ENCODE data around the gene PARL.
A peak's percentile ranks its signal among the peaks of the same experiment; 100 is the strongest.
"Not testable (repeated sequence)": the region's sequence is repeated elsewhere in the genome, so short reads cannot be mapped to it uniquely, and the experiment has no call there.

PARL gene

DNA sequence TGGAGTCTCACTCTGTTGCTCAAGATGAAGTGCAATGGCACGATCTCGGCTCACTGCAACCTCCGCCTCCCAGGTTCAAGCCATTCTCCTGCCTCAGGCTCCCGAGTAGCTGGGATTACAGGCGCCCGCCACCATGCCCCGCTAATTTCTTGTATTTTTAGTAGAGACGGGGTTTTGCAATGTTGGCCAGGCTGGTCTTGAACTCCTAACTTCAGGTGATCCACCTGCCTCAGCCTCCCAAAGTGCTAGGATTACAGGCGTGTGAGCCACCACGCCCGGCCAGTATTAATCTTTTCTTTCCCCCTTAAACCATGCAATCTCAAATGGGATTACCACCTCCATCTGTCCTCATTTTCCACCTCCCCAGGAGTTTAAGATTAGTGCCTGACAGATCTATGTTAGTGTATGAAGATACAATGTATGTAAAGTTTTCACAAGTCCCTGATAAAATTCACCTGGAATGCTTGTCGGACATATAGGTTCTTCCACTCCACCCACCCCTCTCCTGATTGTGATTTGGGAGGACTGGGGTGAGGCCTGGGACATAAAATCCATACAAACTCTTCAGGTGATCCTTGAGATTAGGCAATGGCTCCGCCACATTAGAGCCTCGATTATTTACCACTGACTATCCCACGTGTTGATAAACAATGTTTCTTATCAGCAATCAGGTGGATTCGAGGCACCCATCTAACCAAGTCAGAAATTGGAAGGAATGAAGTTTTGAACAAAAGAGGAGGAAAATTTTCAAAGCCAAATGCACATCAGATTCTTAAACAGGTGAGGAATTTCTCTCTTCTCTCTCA is 1.2 kb downstream of the PARL start:
- no peaks in the 10 kb centered on the region for H3K9me3 ChIP-seq (ENCODE audit: insufficient read depth, low read depth, low read length)
- no peak overlapping the region for H3K27ac ChIP-seq (ENCODE audit: low read depth, low read length)
- peak overlapping the region; percentile 92 for H3K4me3 ChIP-seq (ENCODE audit: low read length)
- no peaks in the 10 kb centered on the region for H3K27me3 ChIP-seq (ENCODE audit: insufficient read depth, low read length)
- 74% methylated on average over 15 of the region's 16 CpGs for WGBS
- H3K4me1 ChIP-seq (ENCODE audit: insufficient read depth, low read length) = peaks cover 16% of the 10 kb centered on the region
- H3K9ac ChIP-seq (ENCODE audit: low read depth, low read length) = peak overlapping the region; percentile 86
- no peaks in the 10 kb centered on the region for H3K36me3 ChIP-seq (ENCODE audit: insufficient read depth, low read length)

DNA sequence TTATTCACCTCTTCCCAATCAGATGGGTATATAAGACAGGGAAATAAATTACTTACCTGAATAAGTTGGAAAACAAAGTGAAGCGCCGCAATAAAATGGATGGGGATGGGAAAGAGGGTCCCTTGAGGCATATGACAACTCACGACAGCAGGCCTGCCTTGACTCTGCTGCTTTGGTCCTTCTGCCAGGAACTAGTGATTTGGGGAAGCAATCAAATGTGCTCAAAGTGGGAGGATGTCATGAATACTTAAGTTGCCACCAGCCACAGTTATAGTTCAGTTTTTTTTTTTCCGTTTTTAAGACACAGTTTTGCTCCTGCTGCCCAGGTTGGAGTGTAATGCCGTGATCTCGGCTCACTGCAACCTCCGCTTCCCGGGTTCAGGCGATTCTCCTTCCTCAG is 4.6 kb downstream of the PARL start:
- Histone ChIP-seq H3K27ac (ENCODE audit: low read depth, low read length) (no peak overlapping the region), H3K9me3 (ENCODE audit: insufficient read depth, low read depth, low read length) (no peaks in the 10 kb centered on the region), H3K4me3 (ENCODE audit: low read length) (no peak overlapping the region), H3K4me1 (ENCODE audit: insufficient read depth, low read length) (peaks cover 16% of the 10 kb centered on the region), H3K36me3 (ENCODE audit: insufficient read depth, low read length) (peaks cover 10% of the 10 kb centered on the region; the same call in 1 of the 2 replicates), H3K27me3 (ENCODE audit: insufficient read depth, low read length) (no peaks in the 10 kb centered on the region), H3K9ac (ENCODE audit: low read depth, low read length) (no peak overlapping the region)
- WGBS = 95% methylated on average over 9 of the region's 9 CpGs

DNA sequence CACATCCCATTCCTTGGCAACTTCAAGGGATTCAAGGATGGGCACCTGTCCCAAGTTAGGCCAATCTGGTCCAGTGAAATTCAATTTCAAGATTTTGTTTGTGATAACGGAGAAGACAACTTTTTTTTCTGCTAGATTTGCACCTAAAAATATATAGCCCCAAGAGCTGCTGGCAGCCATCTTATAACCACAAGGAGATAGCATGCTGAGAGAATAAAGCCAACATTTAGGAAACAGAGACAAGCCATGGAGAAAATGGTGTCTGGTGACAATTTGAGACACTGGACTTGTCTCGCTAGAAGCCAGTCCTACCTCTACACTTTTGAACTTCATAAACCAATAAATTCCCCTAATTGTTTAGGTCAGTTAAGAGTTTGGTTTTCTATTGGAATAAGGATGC is 5.4 kb downstream of the PARL start:
- no peak overlapping the region for H3K9ac ChIP-seq (ENCODE audit: low read depth, low read length)
- peaks cover 10% of the 10 kb centered on the region; the same call in 1 of the 2 replicates for H3K36me3 ChIP-seq (ENCODE audit: insufficient read depth, low read length)
- H3K27ac ChIP-seq (ENCODE audit: low read depth, low read length) = no peak overlapping the region
- H3K4me3 ChIP-seq (ENCODE audit: low read length) = no peak overlapping the region
- WGBS = 92% methylated on average over 1 of the region's 2 CpGs
- H3K9me3 ChIP-seq (ENCODE audit: insufficient read depth, low read depth, low read length) = no peaks in the 10 kb centered on the region
- no peaks in the 10 kb centered on the region for H3K27me3 ChIP-seq (ENCODE audit: insufficient read depth, low read length)
- peaks cover 16% of the 10 kb centered on the region for H3K4me1 ChIP-seq (ENCODE audit: insufficient read depth, low read length)

DNA sequence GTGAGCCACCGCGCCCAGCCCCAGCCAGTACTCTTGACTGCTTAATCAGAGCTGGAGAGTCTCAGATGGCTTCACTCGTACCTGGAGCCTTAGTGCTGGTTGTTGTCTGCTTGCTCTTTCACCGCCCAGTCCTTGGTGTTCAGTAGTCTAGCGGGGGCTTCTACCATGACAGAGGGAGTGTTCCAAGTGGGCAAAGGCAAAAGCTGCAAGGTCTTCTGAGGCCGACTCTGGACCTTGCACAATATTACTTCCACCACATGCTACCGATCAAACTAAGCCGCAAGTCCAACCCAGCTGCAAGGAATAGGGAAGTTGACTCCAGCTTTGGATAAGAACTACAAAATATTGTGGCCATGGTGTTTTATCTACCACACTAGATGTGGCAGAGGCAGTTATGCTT is 6.6 kb downstream of the PARL start:
- 98% methylated on average over 8 of the region's 8 CpGs for WGBS
- Histone ChIP-seq H3K4me1 (ENCODE audit: insufficient read depth, low read length) (peaks cover 12% of the 10 kb centered on the region), H3K27me3 (ENCODE audit: insufficient read depth, low read length) (no peaks in the 10 kb centered on the region), H3K36me3 (ENCODE audit: insufficient read depth, low read length) (peaks cover 10% of the 10 kb centered on the region; the same call in 1 of the 2 replicates), H3K9me3 (ENCODE audit: insufficient read depth, low read depth, low read length) (no peaks in the 10 kb centered on the region), H3K9ac (ENCODE audit: low read depth, low read length) (no peak overlapping the region), H3K27ac (ENCODE audit: low read depth, low read length) (no peak overlapping the region), H3K4me3 (ENCODE audit: low read length) (no peak overlapping the region)

DNA sequence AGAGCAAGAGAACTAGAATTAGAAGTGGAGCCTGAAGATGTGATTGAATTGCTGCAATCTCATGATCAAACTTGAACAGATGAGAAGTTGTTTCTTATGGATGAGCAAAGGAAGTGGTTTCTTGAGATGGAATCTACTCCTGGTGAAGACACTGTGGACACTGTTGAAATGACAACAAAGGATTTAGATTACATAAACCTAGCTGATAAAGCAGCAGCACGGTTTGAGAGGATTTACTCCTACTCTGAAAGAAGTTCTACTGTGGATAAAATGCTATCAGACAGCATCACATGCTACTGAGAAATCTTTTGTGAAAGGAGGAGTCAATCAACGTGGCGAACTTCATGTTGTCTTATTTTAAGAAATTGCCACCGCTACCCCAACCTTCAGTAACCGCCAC is 7.5 kb downstream of the PARL start:
- not testable (repeated sequence) for H3K27ac ChIP-seq (ENCODE audit: low read depth, low read length); H3K36me3 ChIP-seq (ENCODE audit: insufficient read depth, low read length); H3K4me1 ChIP-seq (ENCODE audit: insufficient read depth, low read length); H3K9ac ChIP-seq (ENCODE audit: low read depth, low read length); H3K27me3 ChIP-seq (ENCODE audit: insufficient read depth, low read length); H3K9me3 ChIP-seq (ENCODE audit: insufficient read depth, low read depth, low read length); H3K4me3 ChIP-seq (ENCODE audit: low read length)
- 87% methylated on average over 5 of the region's 5 CpGs for WGBS

DNA sequence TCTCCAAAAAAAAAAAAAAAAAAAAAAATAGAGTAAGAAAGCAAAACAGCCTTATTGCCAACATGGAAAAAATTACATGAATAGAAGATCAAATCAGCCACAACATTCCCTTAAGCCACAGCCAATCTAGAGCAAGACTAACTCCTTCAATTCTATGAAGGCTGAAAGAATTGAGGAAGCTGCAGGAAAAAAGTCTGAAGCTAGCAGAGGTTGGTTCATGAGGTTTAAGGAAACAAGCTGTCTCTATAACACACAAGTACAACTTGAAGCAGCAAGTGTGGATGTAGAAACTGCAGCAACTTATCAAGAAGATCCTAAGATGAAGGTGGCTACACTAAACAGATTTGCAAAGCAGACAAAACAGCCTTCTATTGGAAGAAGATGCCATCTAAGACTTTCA is 9.3 kb downstream of the PARL start:
- Histone ChIP-seq H3K9me3 (ENCODE audit: insufficient read depth, low read depth, low read length) (no peaks in the 10 kb centered on the region), H3K4me3 (ENCODE audit: low read length) (no peak overlapping the region), H3K36me3 (ENCODE audit: insufficient read depth, low read length) (peaks cover 10% of the 10 kb centered on the region; the same call in 1 of the 2 replicates), H3K27me3 (ENCODE audit: insufficient read depth, low read length) (no peaks in the 10 kb centered on the region), H3K27ac (ENCODE audit: low read depth, low read length) (no peak overlapping the region), H3K4me1 (ENCODE audit: insufficient read depth, low read length) (peaks cover 7% of the 10 kb centered on the region; the same call in 1 of the 2 replicates), H3K9ac (ENCODE audit: low read depth, low read length) (no peak overlapping the region)

DNA sequence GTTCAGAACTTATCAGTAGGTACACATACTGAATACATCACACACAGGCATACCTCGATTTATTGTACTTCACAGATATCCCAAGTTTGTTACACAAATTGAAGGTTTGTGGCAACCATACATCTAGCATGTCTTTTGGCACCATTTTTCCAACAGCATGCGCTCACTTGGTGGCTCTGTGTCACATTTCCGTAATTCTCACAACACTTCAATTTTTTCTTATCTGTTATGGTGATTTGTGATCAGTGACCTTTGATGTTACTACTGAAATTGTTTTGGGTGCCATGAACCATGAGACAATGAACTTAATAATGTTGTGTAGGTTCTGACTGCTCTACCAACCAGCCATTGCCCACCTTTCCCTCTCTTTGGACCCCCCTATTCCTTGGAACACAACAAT is 10.8 kb downstream of the PARL start:
- Histone ChIP-seq H3K9ac (ENCODE audit: low read depth, low read length) (no peak overlapping the region), H3K4me3 (ENCODE audit: low read length) (no peak overlapping the region), H3K27ac (ENCODE audit: low read depth, low read length) (no peak overlapping the region), H3K9me3 (ENCODE audit: insufficient read depth, low read depth, low read length) (no peaks in the 10 kb centered on the region), H3K36me3 (ENCODE audit: insufficient read depth, low read length) (peaks cover 10% of the 10 kb centered on the region; the same call in 1 of the 2 replicates), H3K4me1 (ENCODE audit: insufficient read depth, low read length) (peaks cover 2% of the 10 kb centered on the region; the same call in 1 of the 2 replicates), H3K27me3 (ENCODE audit: insufficient read depth, low read length) (no peaks in the 10 kb centered on the region)
- 96% methylated on average over 3 of the region's 3 CpGs for WGBS

DNA sequence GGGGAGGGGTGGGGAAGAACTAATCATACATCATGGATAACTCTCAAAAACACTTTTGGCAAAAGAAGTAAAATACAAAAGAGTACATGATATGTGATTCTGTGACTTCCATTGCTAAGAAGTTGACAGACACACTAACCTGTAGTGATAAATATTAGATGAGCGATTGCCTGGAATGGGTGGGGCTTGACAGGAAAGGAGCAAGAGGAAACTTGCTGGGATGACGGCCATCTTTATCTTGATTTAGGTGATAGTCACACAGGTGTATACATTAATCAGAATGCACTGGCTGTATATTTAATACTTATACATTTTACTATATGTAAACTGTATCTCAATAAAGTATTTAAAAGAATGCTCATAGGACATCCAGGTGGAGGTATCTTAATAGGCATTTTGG is 13.1 kb downstream of the PARL start:
- 98% methylated on average over 2 of the region's 2 CpGs for WGBS
- Histone ChIP-seq H3K27me3 (ENCODE audit: insufficient read depth, low read length) (no peaks in the 10 kb centered on the region), H3K9me3 (ENCODE audit: insufficient read depth, low read depth, low read length) (no peaks in the 10 kb centered on the region), H3K27ac (ENCODE audit: low read depth, low read length) (no peak overlapping the region), H3K9ac (ENCODE audit: low read depth, low read length) (no peak overlapping the region), H3K36me3 (ENCODE audit: insufficient read depth, low read length) (peaks cover 12% of the 10 kb centered on the region), H3K4me1 (ENCODE audit: insufficient read depth, low read length) (no peaks in the 10 kb centered on the region), H3K4me3 (ENCODE audit: low read length) (no peak overlapping the region)

DNA sequence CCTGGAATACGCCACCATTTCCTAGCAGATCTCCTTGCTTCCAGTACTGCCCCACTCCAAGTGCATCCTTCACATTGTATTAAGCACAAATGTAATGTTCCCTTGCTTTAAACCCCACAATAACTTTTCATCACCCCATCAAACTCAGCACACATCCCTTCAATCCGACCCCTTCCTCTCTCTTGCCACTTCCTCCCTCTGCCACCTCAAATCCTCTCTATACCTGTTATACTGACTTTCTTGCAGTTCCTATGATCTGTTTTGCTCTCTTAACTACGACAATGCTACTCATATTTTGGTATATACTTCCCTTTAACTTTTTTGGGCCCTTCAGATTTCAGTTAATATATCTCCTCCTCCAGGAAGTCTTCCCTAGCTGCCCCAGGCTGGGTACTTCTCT is 14.1 kb downstream of the PARL start:
- 92% methylated on average over 3 of the region's 3 CpGs for WGBS
- Histone ChIP-seq H3K4me3 (ENCODE audit: low read length) (no peak overlapping the region), H3K9ac (ENCODE audit: low read depth, low read length) (no peak overlapping the region), H3K4me1 (ENCODE audit: insufficient read depth, low read length) (no peaks in the 10 kb centered on the region), H3K36me3 (ENCODE audit: insufficient read depth, low read length) (peaks cover 22% of the 10 kb centered on the region), H3K27ac (ENCODE audit: low read depth, low read length) (no peak overlapping the region), H3K9me3 (ENCODE audit: insufficient read depth, low read depth, low read length) (0 out of 2 replicates have a peak, but pooled peaks cover 2% of the 10 kb centered on the region), H3K27me3 (ENCODE audit: insufficient read depth, low read length) (no peaks in the 10 kb centered on the region)

DNA sequence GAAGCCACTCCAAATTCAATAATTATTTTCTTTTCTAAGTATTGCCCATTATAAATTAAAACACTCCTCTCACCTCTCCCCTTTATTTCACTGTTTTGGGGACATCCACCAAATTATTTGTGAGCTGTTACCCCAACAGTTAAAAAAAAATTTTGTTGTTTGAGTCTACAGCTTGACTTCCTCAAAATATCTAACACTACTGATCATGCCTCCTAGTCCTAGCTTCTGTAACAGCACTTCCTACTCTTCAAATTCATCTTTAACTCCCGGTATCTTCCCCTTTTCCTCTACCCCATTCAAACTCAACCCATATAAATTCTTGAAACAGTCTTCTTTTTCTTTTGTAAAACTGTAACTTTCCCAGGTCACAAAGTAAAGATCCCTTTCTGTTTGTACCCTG is 15.9 kb downstream of the PARL start:
- 0 out of 2 replicates have a peak, but pooled peaks cover 3% of the 10 kb centered on the region for H3K9me3 ChIP-seq (ENCODE audit: insufficient read depth, low read depth, low read length)
- no peaks in the 10 kb centered on the region for H3K4me1 ChIP-seq (ENCODE audit: insufficient read depth, low read length)
- no peak overlapping the region for H3K27ac ChIP-seq (ENCODE audit: low read depth, low read length)
- H3K4me3 ChIP-seq (ENCODE audit: low read length) = no peak overlapping the region
- H3K27me3 ChIP-seq (ENCODE audit: insufficient read depth, low read length) = no peaks in the 10 kb centered on the region
- H3K9ac ChIP-seq (ENCODE audit: low read depth, low read length) = no peak overlapping the region
- WGBS = 95% methylated on average over 1 of the region's 1 CpG
- H3K36me3 ChIP-seq (ENCODE audit: insufficient read depth, low read length) = peaks cover 36% of the 10 kb centered on the region

DNA sequence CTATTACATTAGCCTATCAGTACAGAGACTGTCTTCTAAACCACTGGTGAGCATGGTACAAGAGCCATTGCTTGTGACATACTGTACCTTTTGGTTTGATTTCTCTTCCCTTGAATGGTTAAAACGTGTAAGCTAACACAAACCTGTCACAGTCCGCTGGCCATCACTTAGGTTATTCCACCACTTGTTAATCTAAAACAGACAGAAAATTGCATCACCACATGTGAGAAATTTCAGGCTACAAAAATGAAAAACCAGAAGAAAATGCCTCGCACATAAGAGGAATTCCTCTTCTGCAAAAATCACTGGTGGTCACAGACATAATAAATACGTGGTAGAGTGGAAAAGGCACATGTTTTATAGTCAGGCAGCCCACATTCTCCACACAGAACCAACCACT is 22.1 kb downstream of the PARL start:
- H3K4me3 ChIP-seq (ENCODE audit: low read length) = no peak overlapping the region
- H3K27ac ChIP-seq (ENCODE audit: low read depth, low read length) = no peak overlapping the region
- H3K9ac ChIP-seq (ENCODE audit: low read depth, low read length) = no peak overlapping the region
- no peaks in the 10 kb centered on the region for H3K4me1 ChIP-seq (ENCODE audit: insufficient read depth, low read length)
- H3K36me3 ChIP-seq (ENCODE audit: insufficient read depth, low read length) = peaks cover 88% of the 10 kb centered on the region
- H3K9me3 ChIP-seq (ENCODE audit: insufficient read depth, low read depth, low read length) = 0 out of 2 replicates have a peak, but pooled peaks cover 3% of the 10 kb centered on the region
- WGBS = 94% methylated on average over 4 of the region's 4 CpGs
- H3K27me3 ChIP-seq (ENCODE audit: insufficient read depth, low read length) = no peaks in the 10 kb centered on the region

All from HUES64 (cell line).